Measurements from ENCODE around the gene HOOK2.

DNA sequence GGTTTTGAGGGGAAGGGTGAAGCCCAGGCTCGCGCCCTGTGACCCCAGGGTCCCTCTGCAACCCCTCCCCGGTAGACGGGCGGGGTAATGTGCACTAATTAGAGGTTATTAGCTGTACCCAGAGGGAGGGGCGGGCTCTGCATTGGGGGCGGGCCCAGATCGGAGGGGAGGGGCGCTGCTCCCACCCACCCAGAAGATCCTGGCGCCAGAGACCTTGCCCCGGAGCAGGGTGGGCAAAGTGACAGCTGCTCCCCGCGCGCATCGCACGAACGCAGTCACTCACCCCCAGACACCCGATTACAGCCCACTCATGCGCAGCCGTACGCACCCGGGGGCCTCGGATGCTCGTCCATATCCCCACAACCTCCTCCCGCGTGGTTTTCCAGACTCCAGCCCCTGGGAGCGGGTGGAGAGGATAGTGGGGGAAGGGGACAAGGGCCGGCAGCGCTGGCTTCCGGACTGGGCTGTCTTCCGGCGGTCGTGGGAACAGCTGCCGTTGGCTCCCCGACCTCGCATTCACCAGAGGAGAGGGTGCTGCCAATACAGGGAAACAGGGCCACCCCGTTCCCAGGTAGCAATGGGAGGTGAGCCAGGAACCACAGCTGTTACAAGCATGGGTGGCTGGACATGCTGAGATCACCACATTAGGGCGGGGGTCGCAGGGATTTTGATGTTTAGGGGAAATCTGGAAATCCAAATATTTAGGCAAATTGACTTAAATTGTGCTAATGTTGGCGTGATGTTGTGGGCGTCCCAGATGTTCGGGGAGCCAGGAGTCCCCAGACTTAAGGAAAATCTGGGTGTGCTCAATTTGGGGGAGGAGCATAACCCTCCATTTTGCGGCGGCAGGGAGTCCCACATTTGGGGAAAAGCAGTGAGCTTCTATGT is 2.9 kb upstream of the HOOK2 start:
- TF ChIP-seq, protein P1, sequence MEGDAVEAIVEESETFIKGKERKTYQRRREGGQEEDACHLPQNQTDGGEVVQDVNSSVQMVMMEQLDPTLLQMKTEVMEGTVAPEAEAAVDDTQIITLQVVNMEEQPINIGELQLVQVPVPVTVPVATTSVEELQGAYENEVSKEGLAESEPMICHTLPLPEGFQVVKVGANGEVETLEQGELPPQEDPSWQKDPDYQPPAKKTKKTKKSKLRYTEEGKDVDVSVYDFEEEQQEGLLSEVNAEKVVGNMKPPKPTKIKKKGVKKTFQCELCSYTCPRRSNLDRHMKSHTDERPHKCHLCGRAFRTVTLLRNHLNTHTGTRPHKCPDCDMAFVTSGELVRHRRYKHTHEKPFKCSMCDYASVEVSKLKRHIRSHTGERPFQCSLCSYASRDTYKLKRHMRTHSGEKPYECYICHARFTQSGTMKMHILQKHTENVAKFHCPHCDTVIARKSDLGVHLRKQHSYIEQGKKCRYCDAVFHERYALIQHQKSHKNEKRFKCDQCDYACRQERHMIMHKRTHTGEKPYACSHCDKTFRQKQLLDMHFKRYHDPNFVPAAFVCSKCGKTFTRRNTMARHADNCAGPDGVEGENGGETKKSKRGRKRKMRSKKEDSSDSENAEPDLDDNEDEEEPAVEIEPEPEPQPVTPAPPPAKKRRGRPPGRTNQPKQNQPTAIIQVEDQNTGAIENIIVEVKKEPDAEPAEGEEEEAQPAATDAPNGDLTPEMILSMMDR (conservative IDR thresholded peaks at IDR 0.05; ENCODE audit: low read length): no peak
- no peak for TF ChIP-seq EZH2phosphoT487 (IDR thresholded peaks at IDR 0.05; ENCODE audit: borderline replicate concordance)
